Left ventricle myocardium superior (tissue), 1 donor: ENCODE measurements around the gene KLHDC2. TPM values are rescaled to one million over a fixed set of nuclear protein-coding genes. Genes with fewer than 3 reads are reported as not detected.
"Not testable (repeated sequence)": the region's sequence is repeated elsewhere in the genome, so short reads cannot be mapped to it uniquely, and the experiment has no call there.

ENCODE experiments used
- ATAC-seq: fragments of 200-7000 bp; cut with Tn5 transposase; one replicate; pipeline ENCODE4 v1.9.1; 2020; ENCODE audit warnings: mild to moderate bottlenecking, moderate library complexity
- DNase-seq: peaks from one replicate; pipeline ENCODE4 v3.0.0-alpha.2; 2020
- intact Hi-C: fragments of 100-400 bp; cut with micrococcal nuclease; formaldehyde crosslinking; loops from one replicate; pipeline ENCODE4 v1.11.0; 2022
- total RNA-seq: library from RNA; stranded (reverse); fragmentation: NEBNext Ultra II Directional; extraction: Animal tissue kit (Norgen Biotek cat#: 25700); gene quantifications from one replicate; pipeline ENCODE4 v1.2.1, GENCODE V29; 2021
- donor health status: DM: no; HTN: yes; CAD: no; lungs with severe emphysema.

Gene KLHDC2
- total RNA-seq, 1 donor from 2014 or later, result 85.5 TPM

GRCh38 chr14:49770212-49770817 is 2.4 kb downstream of the KLHDC2 start:
- no peak for DNase-seq
- ATAC-seq, result no peak
- intact Hi-C loops, result no loop called here

GRCh38 chr14:49771691-49772090 is 3.7 kb downstream of the KLHDC2 start:
- intact Hi-C loops, ATAC-seq, DNase-seq: not testable (repeated sequence)

GRCh38 chr14:49774106-49774505 is 6.2 kb downstream of the KLHDC2 start:
- intact Hi-C loops, result no loop called here
- DNase-seq (no peak), ATAC-seq (no peak)

- no peak for ATAC-seq
- intact Hi-C loops, result no loop called here
Measured at GRCh38 chr14:49778421-49778820, 10.5 kb downstream of the KLHDC2 start.

GRCh38 chr14:49781040-49781439 is 13.1 kb downstream of the KLHDC2 start:
- intact Hi-C loops, DNase-seq, ATAC-seq: not testable (repeated sequence)

More at GRCh38 chr14:49778421-49778820, 10.5 kb downstream of the KLHDC2 start:
- no peak for DNase-seq

- DNase-seq, result no peak
- intact Hi-C loops, result no loop called here
- ATAC-seq, result no peak
Measured at GRCh38 chr14:49783394-49784014, 15.6 kb downstream of the KLHDC2 start.

GRCh38 chr14:49786315-49786714 is 18.4 kb downstream of the KLHDC2 start:
- intact Hi-C loops, result no loop called here
- ATAC-seq (no peak), DNase-seq (no peak)

GRCh38 chr14:49792618-49793017 is 24.7 kb downstream of the KLHDC2 start:
- DNase-seq (no peak), ATAC-seq (peak; percentile 45)
- intact Hi-C loops, result no loop called here

- ATAC-seq, result no peak
- intact Hi-C loops, result no loop called here
- no peak for DNase-seq
Measured at GRCh38 chr14:49796025-49796424, 28.1 kb downstream of the KLHDC2 start.

GRCh38 chr14:49808780-49809179 is 40.8 kb downstream of the KLHDC2 start:
- ATAC-seq, result no peak
- intact Hi-C loops, result no loop called here
- DNase-seq, result no peak

- ATAC-seq, intact Hi-C loops, DNase-seq: not testable (repeated sequence)
Measured at GRCh38 chr14:49816118-49816517, 48.2 kb downstream of the KLHDC2 start.

- DNase-seq, result no peak
- intact Hi-C loops, result no loop called here
- ATAC-seq, result no peak
Measured at GRCh38 chr14:49816844-49817243, 48.9 kb downstream of the KLHDC2 start.

- ATAC-seq (no peak), DNase-seq (no peak)
- intact Hi-C loops, result no loop called here
Measured at GRCh38 chr14:49820176-49820575, 52.2 kb downstream of the KLHDC2 start.

GRCh38 chr14:49828640-49829039 is 60.7 kb downstream of the KLHDC2 start:
- DNase-seq (no peak), ATAC-seq (no peak)
- intact Hi-C loops, result no loop called here

Other genes with a start within 250 kb of the KLHDC2 start
- 791 TPM for gene RPS29, start 181.8 kb upstream of the KLHDC2 start, total RNA-seq
- gene LRR1, start 169.2 kb upstream of the KLHDC2 start, total RNA-seq, result 5.8 TPM
- 149 TPM for gene RPL36AL, start 147.5 kb upstream of the KLHDC2 start, total RNA-seq
- 9.6 TPM for gene MGAT2, start 147.4 kb upstream of the KLHDC2 start, total RNA-seq
- 6.8 TPM for gene DNAAF2, start 132.9 kb upstream of the KLHDC2 start, total RNA-seq
- gene POLE2, start 79.9 kb upstream of the KLHDC2 start, total RNA-seq, result 0.40 TPM
- gene KLHDC1, start 75.0 kb upstream of the KLHDC2 start, total RNA-seq, result 6.0 TPM
- 50.1 TPM for gene NEMF, start 84.6 kb downstream of the KLHDC2 start, total RNA-seq
- gene ARF6, start 124.9 kb downstream of the KLHDC2 start, total RNA-seq, result 24.6 TPM